IMR-90 (cell line): ENCODE results near the gene MOV10L1. TPM values are rescaled to one million over a fixed set of nuclear protein-coding genes. Genes with fewer than 3 reads are reported as not detected.

Experiments
- ATAC-seq: fragments of 200-7000 bp; cut with Tn5 transposase; 2 replicates; pipeline ENCODE4 v1.9.1; 2020; ENCODE audit warnings: low read depth, mild to moderate bottlenecking, moderate library complexity
- BruUV-seq: library from RNA; stranded (reverse); fragments of 400-500 nt; replicated peaks from 2 replicates; lab custom pipeline; 2021; lab: Mats Ljungman, UMichigan
- CTCF ChIA-PET: fragments of 300-600 bp; formaldehyde crosslinking; extraction: SDS; loops from one replicate; lab custom pipeline; 2021; ENCODE audit warnings: antibody characterized with exemption; lab: Yijun Ruan, JAX
- POLR2A ChIA-PET: fragments of 300-600 bp; sonication (Branson Sonifier 250); formaldehyde crosslinking; loops from one replicate; lab custom pipeline; 2022; ENCODE audit warnings: antibody characterized with exemption; ENCODE audit not compliant: unreplicated experiment; lab: Charles Lee
- DNase-seq: peaks from one replicate; pipeline ENCODE4 v3.0.0; 2013
- H2AFZ ChIP-seq: replicated peaks from 2 replicates; pipeline ENCODE3; 2013; ENCODE audit warnings: low read length, mild to moderate bottlenecking; ENCODE audit not compliant: poor library complexity
- H2AK5ac ChIP-seq: 2 replicates; pipeline ENCODE4 v1.6.1; 2013; ENCODE audit warnings: low read depth, low read length, inconsistent platforms
- H2AK9ac ChIP-seq: replicated peaks from 2 replicates; pipeline ENCODE3; 2013; ENCODE audit warnings: mild to moderate bottlenecking, low read depth, low read length, moderate library complexity; ENCODE audit not compliant: poor library complexity
- H2BK120ac ChIP-seq: 2 replicates; pipeline ENCODE4 v1.6.1; 2013; ENCODE audit warnings: low read depth, low read length, inconsistent platforms
- H2BK15ac ChIP-seq: 3 replicates; pipeline ENCODE4 v1.6.1; 2013; ENCODE audit warnings: low read depth, low read length, inconsistent platforms
- H2BK20ac ChIP-seq: 2 replicates; pipeline ENCODE4 v1.6.1; 2013; ENCODE audit warnings: low read depth, mild to moderate bottlenecking, inconsistent platforms, low read length, moderate library complexity
- H2BK5ac ChIP-seq: 2 replicates; pipeline ENCODE4 v1.6.1; 2013; ENCODE audit warnings: mild to moderate bottlenecking, low read depth, low read length, inconsistent platforms; ENCODE audit not compliant: poor library complexity, severe bottlenecking
- H3K14ac ChIP-seq: replicated peaks from 2 replicates; pipeline ENCODE4 v1.6.1; 2013; ENCODE audit warnings: low read depth, low read length, inconsistent platforms
- H3K18ac ChIP-seq: 2 replicates; pipeline ENCODE4 v1.6.1; 2013; ENCODE audit warnings: low read depth, low read length, control low read depth
- H3K23ac ChIP-seq: 2 replicates; pipeline ENCODE4 v1.6.1; 2013; ENCODE audit warnings: low read depth, low read length, inconsistent platforms
- H3K27ac ChIP-seq: 2 replicates; pipeline ENCODE4 v1.5.1; 2013; ENCODE audit warnings: mild to moderate bottlenecking, control low read depth, low read length; ENCODE audit not compliant: insufficient read depth
- H3K27me3 ChIP-seq: 2 replicates; pipeline ENCODE4 v1.6.1; 2013; ENCODE audit warnings: low read length; ENCODE audit not compliant: control insufficient read depth, insufficient read depth
- H3K36me3 ChIP-seq: 2 replicates; pipeline ENCODE4 v1.6.1; 2013; ENCODE audit warnings: low read length, mixed read lengths; ENCODE audit not compliant: control insufficient read depth, insufficient read depth
- H3K4ac ChIP-seq: 2 replicates; pipeline ENCODE4 v1.6.1; 2013; ENCODE audit warnings: low read depth, low read length, inconsistent platforms
- H3K4me1 ChIP-seq: 2 replicates; pipeline ENCODE4 v1.6.1; 2013; ENCODE audit warnings: low read length, mixed read lengths; ENCODE audit not compliant: control insufficient read depth, insufficient read depth
- H3K4me2 ChIP-seq: 2 replicates; pipeline ENCODE4 v1.6.1; 2013; ENCODE audit warnings: low read depth, mild to moderate bottlenecking, control low read depth, low read length, moderate library complexity
- H3K4me3 ChIP-seq: 2 replicates; pipeline ENCODE4 v1.5.1; 2013; ENCODE audit warnings: low read depth, mild to moderate bottlenecking, control low read depth, low read length, moderate library complexity; ENCODE audit not compliant: insufficient read depth
- H3K56ac ChIP-seq: 2 replicates; pipeline ENCODE4 v1.6.1; 2013; ENCODE audit warnings: low read length, inconsistent platforms; ENCODE audit not compliant: insufficient read depth; ENCODE audit errors: extremely low read depth
- H3K79me1 ChIP-seq, 2 experiments: 2 replicates each; pipeline ENCODE4 v1.6.1; 2013; ENCODE audit warnings: low read length in 2 of 2, inconsistent platforms in 1 of 2, low read depth in 1 of 2
- H3K9ac ChIP-seq: 2 replicates; pipeline ENCODE4 v1.6.1; 2013; ENCODE audit warnings: low read depth, low read length, control low read depth
- H3K9me1 ChIP-seq: 2 replicates; pipeline ENCODE4 v1.6.1; 2013; ENCODE audit warnings: low read length, inconsistent platforms; ENCODE audit not compliant: insufficient read depth
- H3K9me3 ChIP-seq: 2 replicates; pipeline ENCODE4 v1.6.1; 2013; ENCODE audit warnings: low read length; ENCODE audit not compliant: control insufficient read depth, insufficient read depth
- H4K20me1 ChIP-seq: 2 replicates; pipeline ENCODE4 v1.6.1; 2013; ENCODE audit warnings: low read length, inconsistent platforms; ENCODE audit not compliant: insufficient read depth
- H4K5ac ChIP-seq: 2 replicates; pipeline ENCODE4 v1.6.1; 2013; ENCODE audit warnings: mild to moderate bottlenecking, low read depth, low read length, control low read depth
- H4K8ac ChIP-seq, 2 experiments: 2 replicates each; pipeline ENCODE4 v1.6.1; 2013; ENCODE audit warnings: low read depth in 2 of 2, low read length in 2 of 2, control low read depth in 1 of 2, inconsistent platforms in 1 of 2
- H4K91ac ChIP-seq: 2 replicates; pipeline ENCODE4 v1.6.1; 2013; ENCODE audit warnings: low read depth, low read length, inconsistent platforms; ENCODE audit not compliant: insufficient read depth
- CEBPB ChIP-seq: IDR thresholded peaks from 2 replicates; pipeline ENCODE4 v1.6.1; 2012; ENCODE audit warnings: low read depth, low read length, improper control_type of control experiment
- CHD1 ChIP-seq: IDR thresholded peaks from 2 replicates; pipeline ENCODE4 v1.6.1; 2012; ENCODE audit warnings: low read depth, low read length, improper control_type of control experiment
- ELK1 ChIP-seq: fragments of 150-350 bp; IDR thresholded peaks from 2 replicates; pipeline ENCODE4 v1.6.1; 2016; ENCODE audit warnings: low read depth, mild to moderate bottlenecking, low read length, moderate library complexity, borderline replicate concordance
- MAZ ChIP-seq: IDR thresholded peaks from 2 replicates; pipeline ENCODE4 v1.6.1; 2012; ENCODE audit warnings: low read depth, mild to moderate bottlenecking, low read length, improper control_type of control experiment, moderate library complexity, borderline replicate concordance
- MXI1 ChIP-seq: IDR thresholded peaks from 2 replicates; pipeline ENCODE4 v1.6.1; 2012; ENCODE audit warnings: low read depth, mild to moderate bottlenecking, low read length, moderate library complexity, borderline replicate concordance
- NFE2L2 ChIP-seq: fragments of 150-350 bp; IDR thresholded peaks from 2 replicates; pipeline ENCODE4 v1.6.1; 2016; ENCODE audit warnings: low read depth, mild to moderate bottlenecking, low read length
- POLR2A ChIP-seq: IDR thresholded peaks from 2 replicates; pipeline ENCODE4 v1.6.1; 2012; ENCODE audit warnings: mild to moderate bottlenecking, low read depth, low read length
- RCOR1 ChIP-seq: IDR thresholded peaks from 2 replicates; pipeline ENCODE4 v1.6.1; 2012; ENCODE audit warnings: mild to moderate bottlenecking, low read length, improper control_type of control experiment; ENCODE audit not compliant: insufficient replicate concordance
- RFX5 ChIP-seq: IDR thresholded peaks from 2 replicates; pipeline ENCODE4 v1.8.0; 2012; ENCODE audit warnings: low read depth, mild to moderate bottlenecking, low read length, moderate library complexity
- SMC3 ChIP-seq: fragments of 150-350 bp; IDR thresholded peaks from 2 replicates; pipeline ENCODE4 v1.6.1; 2016; ENCODE audit warnings: low read depth, mild to moderate bottlenecking, antibody characterized with exemption, low read length, moderate library complexity
- USF2 ChIP-seq: fragments of 150-350 bp; IDR thresholded peaks from 2 replicates; pipeline ENCODE4 v1.6.1; 2017; ENCODE audit warnings: mild to moderate bottlenecking, antibody characterized with exemption, low read length, low read depth
- WGBS, 2 experiments: methylation state at CpG; one replicate each; pipeline versions ENCODE4 v1.1.5 to v1.1.7; 2013; ENCODE audit warnings: missing lambda C conversion rate in 2 of 2; ENCODE audit not compliant: insufficient read length in 1 of 2; ENCODE audit errors: extremely low coverage in 2 of 2; 5-methylcytosine and 5-hydroxymethylcytosine counted together
- dilution Hi-C: fragments of 300-500 bp; cut with HindIII; formaldehyde crosslinking; loops from one replicate; pipeline ENCODE4 v1.14.3; 2018; ENCODE audit warnings: low sequenced_read_pairs; ENCODE audit not compliant: unreplicated experiment
- in situ Hi-C: fragments of 300-500 bp; cut with MboI; formaldehyde crosslinking; loops from 3 replicates; pipeline ENCODE4 v1.14.3; 2019; ENCODE audit warnings: low sequenced_read_pairs, inconsistent platforms, mixed read lengths
- intact Hi-C: fragments of 100-400 bp; cut with micrococcal nuclease; formaldehyde crosslinking; loops from 2 replicates; pipeline ENCODE4 v1.10.0; 2022
- polyA plus RNA-seq, 3 experiments: library from polyadenylated mRNA; depleted of rRNA; stranded (reverse); fragments of >200 nt; gene quantifications; 2 replicates each; pipeline ENCODE4 v1.2.3, GENCODE V29; 2012; ENCODE audit warnings: low replicate concordance in 1 of 3
- total RNA-seq: library from RNA; depleted of rRNA; stranded (reverse); fragments of >200 nt; gene quantifications from 2 replicates; pipeline ENCODE4 v1.2.3, GENCODE V29; 2012
- TF ChIP-seq, protein P1 (sequence below): conservative IDR thresholded peaks from 2 replicates; pipeline ENCODE4 v1.5.1; 2012; ENCODE audit warnings: mild to moderate bottlenecking, low read depth, low read length, improper control_type of control experiment

Gene MOV10L1
- total and polyA plus RNA-seq, 2 of the 4 experiments (the other 2 are of a cell fraction) = 0.72 to 1.4 TPM

DNA sequence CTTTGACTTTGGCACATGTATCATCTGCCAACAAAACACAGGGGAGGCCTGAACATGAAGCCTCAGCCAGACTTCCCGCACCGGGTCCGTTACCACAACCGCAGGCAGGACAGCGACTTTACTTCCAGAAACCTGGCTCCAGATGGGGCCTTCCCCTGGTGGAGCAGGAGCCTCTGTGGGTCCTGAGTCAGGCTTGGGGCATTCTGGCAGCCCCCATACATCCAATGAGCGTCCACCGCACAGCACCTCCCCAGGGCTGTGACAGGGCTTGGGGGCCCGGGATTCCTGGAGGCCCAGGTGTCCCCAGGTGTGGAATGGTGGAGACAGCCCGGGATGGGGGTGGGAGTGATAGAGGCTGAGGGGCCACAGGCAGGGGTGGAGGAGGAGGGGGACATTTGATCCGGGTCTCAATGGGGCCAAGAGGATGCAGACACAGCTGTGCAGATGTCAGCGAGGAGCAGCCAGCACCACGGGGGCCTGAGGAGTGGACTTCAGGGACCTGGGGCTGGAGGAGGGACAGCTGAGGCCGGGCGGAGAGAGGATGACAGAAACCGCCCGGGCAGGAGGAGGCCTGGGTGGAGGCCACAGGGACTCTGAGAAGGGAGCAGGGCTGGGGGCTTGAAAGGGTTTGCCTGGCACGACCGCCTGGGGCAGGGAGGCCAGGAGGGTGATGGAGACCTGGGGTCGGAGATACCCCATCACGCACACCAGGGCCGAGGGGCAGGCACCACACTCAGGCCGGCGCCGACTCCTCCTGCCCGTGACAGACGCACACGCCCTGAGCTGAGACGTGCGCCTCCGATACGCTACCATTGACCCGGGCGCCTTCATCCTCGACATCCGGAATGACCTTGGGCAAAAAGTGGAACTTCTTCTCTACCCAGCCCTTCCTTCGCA, 40.3 kb upstream of the MOV10L1 start:
- ChIA-PET CTCF (no interaction called here), POLR2A (no interaction called here)
- H2BK15ac ChIP-seq = no peak overlapping the region
- H3K56ac ChIP-seq = no peak overlapping the region
- intact Hi-C loops (no loop called here), in situ Hi-C loops (no loop called here), dilution Hi-C loops (no loop called here)
- 86% methylated on average over 25 of the region's 36 CpGs; no CpG with 5 or more reads in 1 of the 2 experiments for WGBS, 2 experiments
- BruUV-seq = no TSS peak
- H2AK9ac ChIP-seq = no peak overlapping the region
- no peak overlapping the region for H3K4me3 ChIP-seq
- no peaks in the 10 kb centered on the region for H3K36me3 ChIP-seq
- H2BK120ac ChIP-seq = no peak overlapping the region
- H3K18ac ChIP-seq = no peak overlapping the region
- no peaks in the 10 kb centered on the region for H3K9me1 ChIP-seq
- H4K20me1 ChIP-seq = no peaks in the 10 kb centered on the region
- H3K4me2 ChIP-seq = no peak overlapping the region
- no peak overlapping the region for H4K5ac ChIP-seq
- no peak overlapping the region for H2BK5ac ChIP-seq
- ATAC-seq (no peak), DNase-seq (no peak)
- no peak overlapping the region for H4K91ac ChIP-seq
- H3K27me3 ChIP-seq = peaks cover 33% of the 10 kb centered on the region
- no peak overlapping the region for H3K4ac ChIP-seq
- TF ChIP-seq POLR2A (no peak), USF2 (no peak), NFE2L2 (no peak), MXI1 (no peak), RFX5 (no peak), RCOR1 (no peak), SMC3 (no peak), CHD1 (no peak), CEBPB (no peak), ELK1 (no peak), MAZ (no peak)
- TF ChIP-seq, protein P1, sequence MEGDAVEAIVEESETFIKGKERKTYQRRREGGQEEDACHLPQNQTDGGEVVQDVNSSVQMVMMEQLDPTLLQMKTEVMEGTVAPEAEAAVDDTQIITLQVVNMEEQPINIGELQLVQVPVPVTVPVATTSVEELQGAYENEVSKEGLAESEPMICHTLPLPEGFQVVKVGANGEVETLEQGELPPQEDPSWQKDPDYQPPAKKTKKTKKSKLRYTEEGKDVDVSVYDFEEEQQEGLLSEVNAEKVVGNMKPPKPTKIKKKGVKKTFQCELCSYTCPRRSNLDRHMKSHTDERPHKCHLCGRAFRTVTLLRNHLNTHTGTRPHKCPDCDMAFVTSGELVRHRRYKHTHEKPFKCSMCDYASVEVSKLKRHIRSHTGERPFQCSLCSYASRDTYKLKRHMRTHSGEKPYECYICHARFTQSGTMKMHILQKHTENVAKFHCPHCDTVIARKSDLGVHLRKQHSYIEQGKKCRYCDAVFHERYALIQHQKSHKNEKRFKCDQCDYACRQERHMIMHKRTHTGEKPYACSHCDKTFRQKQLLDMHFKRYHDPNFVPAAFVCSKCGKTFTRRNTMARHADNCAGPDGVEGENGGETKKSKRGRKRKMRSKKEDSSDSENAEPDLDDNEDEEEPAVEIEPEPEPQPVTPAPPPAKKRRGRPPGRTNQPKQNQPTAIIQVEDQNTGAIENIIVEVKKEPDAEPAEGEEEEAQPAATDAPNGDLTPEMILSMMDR = no peak
- no peak overlapping the region for H2AFZ ChIP-seq
- H3K14ac ChIP-seq = no peak overlapping the region
- no peaks in the 10 kb centered on the region for H3K79me1 ChIP-seq
- H4K8ac ChIP-seq = no peak overlapping the region
- no peak overlapping the region for H3K27ac ChIP-seq
- no peak overlapping the region for H3K9ac ChIP-seq
- H3K9me3 ChIP-seq = peaks cover 16% of the 10 kb centered on the region
- no peaks in the 10 kb centered on the region for H3K4me1 ChIP-seq
- no peak overlapping the region for H3K23ac ChIP-seq
- H2BK20ac ChIP-seq = no peak overlapping the region
- H2AK5ac ChIP-seq = no peak overlapping the region
